SK-N-SH (cell line): ENCODE results near the gene DNM2. TPM values are rescaled to one million over a fixed set of nuclear protein-coding genes. Genes with fewer than 3 reads are reported as not detected.
A peak's percentile ranks its signal among the peaks of the same experiment; 100 is the strongest.
"Not testable (repeated sequence)": the region's sequence is repeated elsewhere in the genome, so short reads cannot be mapped to it uniquely, and the experiment has no call there.

ENCODE experiments used
- CTCF ChIA-PET: fragments of 300-600, 350-600 bp; formaldehyde crosslinking; extraction: SDS; loops from one replicate; lab custom pipeline; 2021; lab: Yijun Ruan, JAX
- POLR2A ChIA-PET: fragments of 350-600 bp; sonication (Branson Sonifier 250); formaldehyde crosslinking; extraction: SDS; loops from one replicate; lab custom pipeline; 2020; ENCODE audit warnings: antibody characterized with exemption, inconsistent platforms; lab: Yijun Ruan, JAX
- DNase-seq: peaks from one replicate; pipeline ENCODE4 v3.0.0; 2012
- H2AFZ ChIP-seq: fragments of 200-600 bp; sonication (generic); 2 replicates; pipeline ENCODE4 v1.8.1; 2016; ENCODE audit warnings: antibody characterized with exemption, mild to moderate bottlenecking, low read depth
- H3F3A ChIP-seq: fragments of 200-600 bp; sonication (generic); replicated peaks from 2 replicates; pipeline ENCODE3; 2016; ENCODE audit warnings: antibody characterized with exemption, mild to moderate bottlenecking; ENCODE audit not compliant: insufficient read depth
- H3K27ac ChIP-seq, 2 experiments: fragments of 200-500 bp in 1 of 2; fragments of 200-600 bp in 1 of 2; sonication (Bioruptor generic) in 1 of 2; sonication (generic), shearing (Covaris generic) in 1 of 2; 2 replicates each; pipeline versions ENCODE4 v1.5.1 to v1.6.1; 2014 to 2016; ENCODE audit warnings: low read depth in 2 of 2, inconsistent platforms in 1 of 2, low read length in 1 of 2, mild to moderate bottlenecking in 1 of 2, mixed read lengths in 1 of 2
- H3K27me3 ChIP-seq: fragments of 200-600 bp; sonication (generic), shearing (Covaris generic); 2 replicates; pipeline ENCODE4 v1.6.1; 2016; ENCODE audit warnings: mixed run types; ENCODE audit not compliant: insufficient read depth
- H3K36me3 ChIP-seq, 2 experiments: fragments of 200-500 bp in 1 of 2; fragments of 200-600 bp in 1 of 2; sonication (Bioruptor generic) in 1 of 2; sonication (generic) in 1 of 2; replicated peaks in 1 of 2; 2 replicates each; pipeline versions ENCODE3 to v1.5.1; 2014 to 2016; ENCODE audit warnings: low read length in 1 of 2, mild to moderate bottlenecking in 1 of 2; ENCODE audit not compliant: insufficient read depth in 2 of 2, control insufficient read depth in 1 of 2
- H3K4me1 ChIP-seq, 2 experiments: fragments of 200-500 bp in 1 of 2; fragments of 200-600 bp in 1 of 2; sonication (Bioruptor generic) in 1 of 2; sonication (generic), shearing (Covaris generic) in 1 of 2; 2 replicates each; pipeline versions ENCODE4 v1.5.1 to v1.6.1; 2014 to 2016; ENCODE audit warnings: low read depth in 1 of 2, low read length in 1 of 2, mixed run types in 1 of 2; ENCODE audit not compliant: insufficient read depth in 2 of 2, control insufficient read depth in 1 of 2
- H3K4me2 ChIP-seq: fragments of 200-600 bp; sonication (generic), shearing (Covaris generic); 2 replicates; pipeline ENCODE4 v1.6.1; 2017; ENCODE audit warnings: mixed run types
- H3K4me3 ChIP-seq, 2 experiments: fragments of 200-500 bp in 1 of 2; fragments of 200-600 bp in 1 of 2; sonication (Bioruptor generic) in 1 of 2; sonication (generic), shearing (Covaris generic) in 1 of 2; 2 replicates each; pipeline versions ENCODE4 v1.5.1 to v1.8.1; 2014 to 2016; ENCODE audit warnings: low read depth in 2 of 2, inconsistent platforms in 1 of 2, low read length in 1 of 2, mild to moderate bottlenecking in 1 of 2, mixed read lengths in 1 of 2, moderate library complexity in 1 of 2
- H3K79me2 ChIP-seq: fragments of 200-600 bp; sonication (generic); 2 replicates; pipeline ENCODE4 v1.8.1; 2017; ENCODE audit warnings: mild to moderate bottlenecking; ENCODE audit not compliant: insufficient read depth
- H3K9ac ChIP-seq: fragments of 200-600 bp; sonication (generic); 2 replicates; pipeline ENCODE4 v1.6.1; 2017; ENCODE audit warnings: mixed run types
- H3K9me2 ChIP-seq: fragments of 200-600 bp; sonication (generic); 2 replicates; pipeline ENCODE4 v1.6.1; 2017; ENCODE audit warnings: mixed run types
- H3K9me3 ChIP-seq: fragments of 200-600 bp; sonication (generic); 2 replicates; pipeline ENCODE4 v1.6.1; 2017; ENCODE audit warnings: mixed run types, mild to moderate bottlenecking, moderate library complexity
- H4K20me1 ChIP-seq: fragments of 200-600 bp; sonication (generic); 2 replicates; pipeline ENCODE4 v1.6.1; 2017; ENCODE audit warnings: mild to moderate bottlenecking, mixed run types; ENCODE audit not compliant: insufficient read depth
- CHD2 ChIP-seq: fragments of 150-350 bp; IDR thresholded peaks from 2 replicates; pipeline ENCODE4 v1.6.1; 2018; ENCODE audit warnings: low read length; ENCODE audit not compliant: partially characterized antibody
- FOXM1 ChIP-seq: IDR thresholded peaks from 2 replicates; pipeline ENCODE4 v1.4.0; 2012; ENCODE audit warnings: low read depth, mild to moderate bottlenecking
- GABPA ChIP-seq: IDR thresholded peaks from 2 replicates; pipeline ENCODE4 v1.4.0; 2012; ENCODE audit warnings: low read depth, mild to moderate bottlenecking
- IRF3 ChIP-seq: fragments of 150-350 bp; IDR thresholded peaks from 2 replicates; pipeline ENCODE4 v1.6.1; 2016; ENCODE audit warnings: mild to moderate bottlenecking, low read depth, low read length
- JUND ChIP-seq: IDR thresholded peaks from 2 replicates; pipeline ENCODE4 v1.4.0; 2012
- MEF2A ChIP-seq: IDR thresholded peaks from 2 replicates; pipeline ENCODE4 v1.4.0; 2012; ENCODE audit warnings: low read depth, borderline replicate concordance
- NFIC ChIP-seq: IDR thresholded peaks from 2 replicates; pipeline ENCODE4 v1.4.0; 2012; ENCODE audit warnings: borderline replicate concordance
- POLR2AphosphoS5 ChIP-seq: IDR thresholded peaks from 2 replicates; pipeline ENCODE4 v1.6.1; 2012; ENCODE audit warnings: low read depth, low read length
- RFX5 ChIP-seq: IDR thresholded peaks from 2 replicates; pipeline ENCODE4 v1.6.1; 2012; ENCODE audit warnings: mild to moderate bottlenecking, improper control_type of control experiment, low read length
- SIN3A ChIP-seq: IDR thresholded peaks from 2 replicates; pipeline ENCODE4 v1.6.1; 2012; ENCODE audit warnings: low read depth, mild to moderate bottlenecking, low read length, moderate library complexity, borderline replicate concordance
- TAF1 ChIP-seq: IDR thresholded peaks from 2 replicates; pipeline ENCODE4 v1.6.1; 2012; ENCODE audit warnings: low read depth, mild to moderate bottlenecking, low read length, moderate library complexity, borderline replicate concordance
- TEAD4 ChIP-seq: IDR thresholded peaks from 2 replicates; pipeline ENCODE4 v1.4.0; 2012; ENCODE audit warnings: mild to moderate bottlenecking, borderline replicate concordance; ENCODE audit not compliant: insufficient read depth
- YY1 ChIP-seq: IDR thresholded peaks from 2 replicates; pipeline ENCODE4 v1.4.0; 2012; ENCODE audit warnings: low read depth, mild to moderate bottlenecking
- ZBTB33 ChIP-seq: IDR thresholded peaks from 2 replicates; pipeline ENCODE4 v1.4.0; 2012; ENCODE audit warnings: low read depth, borderline replicate concordance
- WGBS: methylation state at CpG from one replicate; pipeline ENCODE4 v1.1.6; 2017; ENCODE audit warnings: low lambda C conversion rate; 5-methylcytosine and 5-hydroxymethylcytosine counted together
- polyA plus RNA-seq, 3 experiments: library from polyadenylated mRNA; depleted of rRNA; stranded (reverse); fragments of >200 nt; gene quantifications; 2 replicates each; pipeline ENCODE4 v1.2.3, GENCODE V29; 2012
- TF ChIP-seq, protein P1 (sequence below): fragments of 200-600 bp; sonication (generic); IDR thresholded peaks from 2 replicates; pipeline ENCODE4 v1.6.1; 2017; ENCODE audit warnings: antibody characterized with exemption, mild to moderate bottlenecking, moderate library complexity
- TF ChIP-seq, protein P2 (sequence below): IDR thresholded peaks from 2 replicates; pipeline ENCODE4 v1.4.0; 2012; ENCODE audit warnings: low read depth, borderline replicate concordance
- TF ChIP-seq, protein P3 (sequence below): IDR thresholded peaks from 2 replicates; pipeline ENCODE4 v1.6.1; 2012; ENCODE audit warnings: mild to moderate bottlenecking, low read depth, low read length, moderate library complexity

Gene DNM2
- polyA plus RNA-seq, 1 of the 3 experiments (the other 2 are of a cell fraction) = 52.5 TPM

- Histone ChIP-seq H3K27ac (no peak overlapping the region), H3K27me3 (no peaks in the 10 kb centered on the region), H2AFZ (no peak overlapping the region), H3K4me2 (peak overlapping the region; percentile 1; the same call in 1 of the 2 replicates), H3K9ac (no peak overlapping the region), H3K4me1 (peaks cover 14 to 19% of the 10 kb centered on the region in 2 experiments; a peak in 2 of 4 replicates), H3K9me2 (no peaks in the 10 kb centered on the region), H3K79me2 (peaks cover 100% of the 10 kb centered on the region), H3F3A (peaks cover 6% of the 10 kb centered on the region), H3K9me3 (no peaks in the 10 kb centered on the region), H3K36me3 (no peaks in the 10 kb centered on the region), H3K4me3 (no peak overlapping the region), H4K20me1 (peaks cover 54% of the 10 kb centered on the region)
- TF ChIP-seq, protein P1, sequence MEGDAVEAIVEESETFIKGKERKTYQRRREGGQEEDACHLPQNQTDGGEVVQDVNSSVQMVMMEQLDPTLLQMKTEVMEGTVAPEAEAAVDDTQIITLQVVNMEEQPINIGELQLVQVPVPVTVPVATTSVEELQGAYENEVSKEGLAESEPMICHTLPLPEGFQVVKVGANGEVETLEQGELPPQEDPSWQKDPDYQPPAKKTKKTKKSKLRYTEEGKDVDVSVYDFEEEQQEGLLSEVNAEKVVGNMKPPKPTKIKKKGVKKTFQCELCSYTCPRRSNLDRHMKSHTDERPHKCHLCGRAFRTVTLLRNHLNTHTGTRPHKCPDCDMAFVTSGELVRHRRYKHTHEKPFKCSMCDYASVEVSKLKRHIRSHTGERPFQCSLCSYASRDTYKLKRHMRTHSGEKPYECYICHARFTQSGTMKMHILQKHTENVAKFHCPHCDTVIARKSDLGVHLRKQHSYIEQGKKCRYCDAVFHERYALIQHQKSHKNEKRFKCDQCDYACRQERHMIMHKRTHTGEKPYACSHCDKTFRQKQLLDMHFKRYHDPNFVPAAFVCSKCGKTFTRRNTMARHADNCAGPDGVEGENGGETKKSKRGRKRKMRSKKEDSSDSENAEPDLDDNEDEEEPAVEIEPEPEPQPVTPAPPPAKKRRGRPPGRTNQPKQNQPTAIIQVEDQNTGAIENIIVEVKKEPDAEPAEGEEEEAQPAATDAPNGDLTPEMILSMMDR = no peak
- no peak for TF ChIP-seq MEF2A
- TF ChIP-seq, protein P2, sequence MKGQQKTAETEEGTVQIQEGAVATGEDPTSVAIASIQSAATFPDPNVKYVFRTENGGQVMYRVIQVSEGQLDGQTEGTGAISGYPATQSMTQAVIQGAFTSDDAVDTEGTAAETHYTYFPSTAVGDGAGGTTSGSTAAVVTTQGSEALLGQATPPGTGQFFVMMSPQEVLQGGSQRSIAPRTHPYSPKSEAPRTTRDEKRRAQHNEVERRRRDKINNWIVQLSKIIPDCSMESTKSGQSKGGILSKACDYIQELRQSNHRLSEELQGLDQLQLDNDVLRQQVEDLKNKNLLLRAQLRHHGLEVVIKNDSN = no peak
- no peak for TF ChIP-seq SIN3A
- TF ChIP-seq RFX5 = no peak
- no peak for TF ChIP-seq GABPA
- no peak for TF ChIP-seq JUND
- no peak for TF ChIP-seq TAF1
- TF ChIP-seq POLR2AphosphoS5 = no peak
- TF ChIP-seq TEAD4 = no peak
- no peak for TF ChIP-seq FOXM1
- TF ChIP-seq NFIC = no peak
- TF ChIP-seq YY1 = no peak
- TF ChIP-seq ZBTB33 = no peak
- TF ChIP-seq IRF3 = no peak
- no peak for TF ChIP-seq CHD2
- TF ChIP-seq, protein P3, sequence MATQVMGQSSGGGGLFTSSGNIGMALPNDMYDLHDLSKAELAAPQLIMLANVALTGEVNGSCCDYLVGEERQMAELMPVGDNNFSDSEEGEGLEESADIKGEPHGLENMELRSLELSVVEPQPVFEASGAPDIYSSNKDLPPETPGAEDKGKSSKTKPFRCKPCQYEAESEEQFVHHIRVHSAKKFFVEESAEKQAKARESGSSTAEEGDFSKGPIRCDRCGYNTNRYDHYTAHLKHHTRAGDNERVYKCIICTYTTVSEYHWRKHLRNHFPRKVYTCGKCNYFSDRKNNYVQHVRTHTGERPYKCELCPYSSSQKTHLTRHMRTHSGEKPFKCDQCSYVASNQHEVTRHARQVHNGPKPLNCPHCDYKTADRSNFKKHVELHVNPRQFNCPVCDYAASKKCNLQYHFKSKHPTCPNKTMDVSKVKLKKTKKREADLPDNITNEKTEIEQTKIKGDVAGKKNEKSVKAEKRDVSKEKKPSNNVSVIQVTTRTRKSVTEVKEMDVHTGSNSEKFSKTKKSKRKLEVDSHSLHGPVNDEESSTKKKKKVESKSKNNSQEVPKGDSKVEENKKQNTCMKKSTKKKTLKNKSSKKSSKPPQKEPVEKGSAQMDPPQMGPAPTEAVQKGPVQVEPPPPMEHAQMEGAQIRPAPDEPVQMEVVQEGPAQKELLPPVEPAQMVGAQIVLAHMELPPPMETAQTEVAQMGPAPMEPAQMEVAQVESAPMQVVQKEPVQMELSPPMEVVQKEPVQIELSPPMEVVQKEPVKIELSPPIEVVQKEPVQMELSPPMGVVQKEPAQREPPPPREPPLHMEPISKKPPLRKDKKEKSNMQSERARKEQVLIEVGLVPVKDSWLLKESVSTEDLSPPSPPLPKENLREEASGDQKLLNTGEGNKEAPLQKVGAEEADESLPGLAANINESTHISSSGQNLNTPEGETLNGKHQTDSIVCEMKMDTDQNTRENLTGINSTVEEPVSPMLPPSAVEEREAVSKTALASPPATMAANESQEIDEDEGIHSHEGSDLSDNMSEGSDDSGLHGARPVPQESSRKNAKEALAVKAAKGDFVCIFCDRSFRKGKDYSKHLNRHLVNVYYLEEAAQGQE = no peak
- WGBS = 92% methylated on average over 8 of the region's 10 CpGs
- ChIA-PET CTCF (interaction anchor here (1.1 to 1.3 kb wide), 4 partner anchors 13 to 164 kb away, joined by 3 to 6 read pairs (median 4); partner anchors contain the start of gene TMED1), POLR2A (no interaction called here)
- no peak for DNase-seq
Observed at GRCh38 chr19:10876459-10877240, 158.8 kb downstream of the DNM2 start.

DNA sequence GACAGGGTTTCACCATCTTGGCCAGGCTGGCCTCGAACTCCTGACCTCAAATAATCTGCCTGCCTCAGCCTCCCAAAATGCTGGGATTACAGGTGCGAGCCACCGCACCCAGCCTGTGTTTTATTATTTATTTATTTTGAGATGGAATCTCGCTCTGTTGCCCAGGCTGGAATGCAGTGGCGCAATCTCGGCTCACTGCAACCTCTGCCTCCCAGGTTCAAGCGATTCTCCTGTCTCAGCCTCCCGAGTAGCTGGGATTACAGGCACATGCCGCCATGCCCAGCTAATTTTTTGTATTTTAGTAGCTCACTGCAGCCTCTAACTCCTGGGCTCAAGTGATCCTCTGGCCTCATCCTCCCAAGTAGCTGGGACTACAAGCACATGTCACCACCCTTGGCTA is 159.7 kb downstream of the DNM2 start:
- POLR2A ChIA-PET = not testable (repeated sequence)
- WGBS = 95% methylated on average over 9 of the region's 9 CpGs
- CTCF ChIA-PET = interaction anchor here (0.6 to 1.2 kb wide), 5 partner anchors 23 to 226 kb away, joined by 3 to 4 read pairs (median 3); partner anchors contain the start of gene TMED1

More for the DNA sequence above, 159.7 kb downstream of the DNM2 start:
- H3F3A ChIP-seq, H2AFZ ChIP-seq, H3K36me3 ChIP-seq, DNase-seq, H3K9me3 ChIP-seq, H3K4me2 ChIP-seq, H3K4me3 ChIP-seq, H3K27me3 ChIP-seq, H3K9me2 ChIP-seq, H3K27ac ChIP-seq, H3K9ac ChIP-seq: not testable (repeated sequence)
- Histone ChIP-seq H4K20me1 (peaks cover 60% of the 10 kb centered on the region), H3K4me1 (peaks cover 19% of the 10 kb centered on the region in 2 experiments; a peak in 2 of 4 replicates), H3K79me2 (peaks cover 100% of the 10 kb centered on the region)
